GM12801 (cell line): ENCODE measurements around the gene GALNT17.

ENCODE experiments used
- CTCF ChIP-seq: IDR thresholded peaks from one replicate; pipeline ENCODE4 v1.5.1; 2011; ENCODE audit warnings: control low read depth; ENCODE audit not compliant: insufficient read length; ENCODE audit errors: extremely low read depth

The GALNT17 gene

DNA sequence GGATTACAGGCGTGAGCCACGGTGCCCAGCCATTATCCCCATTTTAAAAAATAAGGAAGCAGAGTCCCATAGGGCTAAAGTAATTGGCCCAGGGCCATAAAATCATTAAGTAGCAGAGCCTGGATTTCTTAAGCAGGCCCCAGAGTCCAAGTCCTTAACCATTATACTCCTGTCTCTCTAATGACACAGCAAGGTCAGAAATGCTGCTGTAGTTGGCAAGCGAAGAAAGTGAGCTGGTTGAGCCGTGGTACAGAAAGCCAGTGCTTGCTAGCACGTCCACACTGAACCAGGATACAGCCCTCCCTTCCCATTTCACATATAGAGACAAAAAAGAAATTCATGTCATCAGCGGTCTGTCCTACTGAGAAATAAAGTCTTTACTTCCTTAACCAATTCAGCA is 562.7 kb downstream of the GALNT17 start:
- no peak for TF ChIP-seq CTCF

GRCh38 chr7:71695186-71695585 is 563.2 kb downstream of the GALNT17 start:
- no peak for TF ChIP-seq CTCF

DNA sequence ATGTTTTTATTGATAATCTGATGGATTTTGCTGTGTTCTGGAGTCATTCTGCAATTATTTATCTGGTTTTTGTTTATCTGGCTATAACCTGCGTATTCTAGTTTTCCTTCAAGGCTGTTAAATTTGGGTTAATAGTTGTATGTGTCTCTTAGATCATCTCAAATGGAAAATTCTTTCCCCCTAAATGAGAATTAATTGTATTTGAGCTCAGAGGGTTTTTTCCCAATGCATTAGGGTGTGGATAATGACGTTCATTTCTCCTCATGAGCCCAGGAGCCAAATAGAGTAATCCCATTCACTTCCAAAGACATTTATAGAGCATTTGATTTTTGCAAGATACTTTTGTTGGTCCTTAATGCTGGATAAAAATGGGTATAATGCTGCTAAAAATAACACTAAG is 564.6 kb downstream of the GALNT17 start:
- TF ChIP-seq CTCF, result no peak

DNA sequence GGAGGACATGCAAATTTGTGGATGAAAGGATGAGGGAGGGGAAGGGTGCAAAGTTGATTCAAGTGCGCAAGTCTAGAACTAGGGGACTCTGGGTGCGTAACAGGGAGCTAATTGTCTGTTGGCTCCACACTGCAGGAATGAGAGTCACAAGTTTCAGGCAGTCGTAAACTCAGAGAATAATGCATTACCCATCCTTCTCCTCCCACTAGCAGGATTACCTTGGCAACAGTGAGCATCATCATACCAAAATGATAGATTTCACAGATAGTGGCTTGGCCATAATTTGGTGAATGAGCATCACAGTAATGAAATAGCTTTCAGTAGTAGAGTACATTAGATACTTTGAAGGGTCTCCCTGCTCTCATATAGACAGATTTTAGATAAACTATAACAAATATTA is 565.5 kb downstream of the GALNT17 start:
- no peak for TF ChIP-seq CTCF

DNA sequence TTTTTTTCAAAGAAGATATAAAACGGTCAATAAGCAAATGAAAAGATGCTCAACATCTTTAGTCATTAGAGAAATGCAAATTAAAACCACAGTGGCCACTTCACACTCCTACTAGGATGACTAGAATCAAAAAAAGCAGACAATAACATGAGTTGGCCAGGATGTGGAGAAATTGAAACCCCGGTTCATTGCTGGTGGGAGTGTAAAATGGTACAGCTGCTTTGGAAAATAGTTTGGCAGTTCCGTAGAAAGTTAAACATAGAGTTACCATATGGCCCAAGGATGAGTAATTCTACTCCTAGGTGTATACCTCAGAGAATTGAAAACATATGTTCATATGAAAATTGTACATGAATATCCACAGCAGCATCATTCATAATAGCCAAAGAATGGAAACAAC is 573.3 kb downstream of the GALNT17 start:
- no peak for TF ChIP-seq CTCF

GRCh38 chr7:71705901-71706596 is 574.1 kb downstream of the GALNT17 start:
- no peak for TF ChIP-seq CTCF

- no peak for TF ChIP-seq CTCF
Measured at GRCh38 chr7:71706597-71706975, 574.6 kb downstream of the GALNT17 start.
